ENCODE data around the gene DLG2.

DNA sequence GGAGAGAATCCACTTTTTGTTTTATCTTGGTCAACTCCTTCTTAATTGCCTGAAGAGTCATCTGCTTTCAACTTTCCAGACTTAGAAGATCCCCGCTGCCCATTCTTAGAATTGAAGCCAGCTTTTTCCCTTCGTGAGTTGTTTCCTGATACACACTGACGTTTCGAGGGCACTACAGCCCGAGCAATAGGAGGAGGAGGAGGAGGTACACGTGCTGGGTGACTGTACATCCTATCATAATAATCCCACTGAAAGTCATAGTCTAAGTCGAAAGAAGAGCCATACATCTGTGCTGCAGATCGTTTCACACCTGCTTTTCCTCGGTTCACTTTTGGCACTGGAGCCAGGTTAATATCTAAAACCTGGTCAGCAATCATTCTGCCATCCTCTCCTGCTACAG, 606.1 kb downstream of the DLG2 start:
- TF ChIP-seq, protein P1, sequence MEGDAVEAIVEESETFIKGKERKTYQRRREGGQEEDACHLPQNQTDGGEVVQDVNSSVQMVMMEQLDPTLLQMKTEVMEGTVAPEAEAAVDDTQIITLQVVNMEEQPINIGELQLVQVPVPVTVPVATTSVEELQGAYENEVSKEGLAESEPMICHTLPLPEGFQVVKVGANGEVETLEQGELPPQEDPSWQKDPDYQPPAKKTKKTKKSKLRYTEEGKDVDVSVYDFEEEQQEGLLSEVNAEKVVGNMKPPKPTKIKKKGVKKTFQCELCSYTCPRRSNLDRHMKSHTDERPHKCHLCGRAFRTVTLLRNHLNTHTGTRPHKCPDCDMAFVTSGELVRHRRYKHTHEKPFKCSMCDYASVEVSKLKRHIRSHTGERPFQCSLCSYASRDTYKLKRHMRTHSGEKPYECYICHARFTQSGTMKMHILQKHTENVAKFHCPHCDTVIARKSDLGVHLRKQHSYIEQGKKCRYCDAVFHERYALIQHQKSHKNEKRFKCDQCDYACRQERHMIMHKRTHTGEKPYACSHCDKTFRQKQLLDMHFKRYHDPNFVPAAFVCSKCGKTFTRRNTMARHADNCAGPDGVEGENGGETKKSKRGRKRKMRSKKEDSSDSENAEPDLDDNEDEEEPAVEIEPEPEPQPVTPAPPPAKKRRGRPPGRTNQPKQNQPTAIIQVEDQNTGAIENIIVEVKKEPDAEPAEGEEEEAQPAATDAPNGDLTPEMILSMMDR (IDR thresholded peaks at IDR 0.05): no peak
- TF ChIP-seq POLR2A (IDR thresholded peaks at IDR 0.05) (no peak), EP300 (IDR thresholded peaks at IDR 0.05) (no peak), POLR2AphosphoS5 (IDR thresholded peaks at IDR 0.05) (no peak)

All from sigmoid colon (tissue), 4 donors.